Peyer's patch (tissue), 4 donors: ENCODE results near the gene KCNAB1.

ENCODE experiments used
- POLR2A ChIP-seq, 2 donors: fragments of 450-650 bp; IDR thresholded peaks; one replicate each; pipeline ENCODE4 v1.5.1; 2017; ENCODE audit warnings: antibody characterized with exemption in 2 of 2, mild to moderate bottlenecking in 2 of 2, moderate library complexity in 2 of 2
- TF ChIP-seq, protein P1 (sequence below), 6 experiments: fragments of 450-650 bp in 4 of 6; fragments of 200-600 bp in 2 of 6; sonication (generic) in 1 of 6; IDR thresholded peaks; one replicate each; pipeline ENCODE4 v1.5.1; 2017 to 2019; ENCODE audit warnings: antibody characterized with exemption in 6 of 6, mild to moderate bottlenecking in 3 of 6, moderate library complexity in 1 of 6

DNA sequence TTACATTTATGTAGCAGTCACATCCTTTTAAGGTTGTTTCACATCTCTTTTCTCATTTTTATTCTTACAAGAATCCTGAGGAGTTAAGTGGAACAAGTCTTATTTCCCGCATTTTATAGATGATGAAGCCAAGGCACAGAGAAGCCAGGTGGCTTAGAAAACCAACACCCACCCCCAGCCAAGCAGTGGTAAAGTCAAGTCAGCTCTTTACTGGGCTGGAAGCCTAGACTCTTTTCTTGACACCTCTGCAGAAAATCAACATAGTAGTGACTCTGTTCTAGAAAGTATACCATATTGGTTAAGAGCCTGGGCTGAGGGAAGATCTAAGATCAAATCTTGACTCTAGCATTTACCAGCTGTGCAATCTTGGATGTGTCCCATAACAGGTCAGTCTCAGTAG, 195.7 kb downstream of the KCNAB1 start:
- TF ChIP-seq, protein P1, sequence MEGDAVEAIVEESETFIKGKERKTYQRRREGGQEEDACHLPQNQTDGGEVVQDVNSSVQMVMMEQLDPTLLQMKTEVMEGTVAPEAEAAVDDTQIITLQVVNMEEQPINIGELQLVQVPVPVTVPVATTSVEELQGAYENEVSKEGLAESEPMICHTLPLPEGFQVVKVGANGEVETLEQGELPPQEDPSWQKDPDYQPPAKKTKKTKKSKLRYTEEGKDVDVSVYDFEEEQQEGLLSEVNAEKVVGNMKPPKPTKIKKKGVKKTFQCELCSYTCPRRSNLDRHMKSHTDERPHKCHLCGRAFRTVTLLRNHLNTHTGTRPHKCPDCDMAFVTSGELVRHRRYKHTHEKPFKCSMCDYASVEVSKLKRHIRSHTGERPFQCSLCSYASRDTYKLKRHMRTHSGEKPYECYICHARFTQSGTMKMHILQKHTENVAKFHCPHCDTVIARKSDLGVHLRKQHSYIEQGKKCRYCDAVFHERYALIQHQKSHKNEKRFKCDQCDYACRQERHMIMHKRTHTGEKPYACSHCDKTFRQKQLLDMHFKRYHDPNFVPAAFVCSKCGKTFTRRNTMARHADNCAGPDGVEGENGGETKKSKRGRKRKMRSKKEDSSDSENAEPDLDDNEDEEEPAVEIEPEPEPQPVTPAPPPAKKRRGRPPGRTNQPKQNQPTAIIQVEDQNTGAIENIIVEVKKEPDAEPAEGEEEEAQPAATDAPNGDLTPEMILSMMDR (IDR thresholded peaks at IDR 0.05): no peak
- TF ChIP-seq POLR2A (IDR thresholded peaks at IDR 0.05): no peak
